HG03103 (cell line): Measurements from ENCODE around the gene HP1BP3.
"Not testable (repeated sequence)": the region's sequence is repeated elsewhere in the genome, so short reads cannot be mapped to it uniquely, and the experiment has no call there.

Experiments
- ATAC-seq: cut with Tn5 transposase; IDR thresholded peaks from one replicate; pipeline ENCODE4 v1.9.1; 2021; ENCODE audit warnings: low read depth; ENCODE audit not compliant: unreplicated experiment

HP1BP3 gene

DNA sequence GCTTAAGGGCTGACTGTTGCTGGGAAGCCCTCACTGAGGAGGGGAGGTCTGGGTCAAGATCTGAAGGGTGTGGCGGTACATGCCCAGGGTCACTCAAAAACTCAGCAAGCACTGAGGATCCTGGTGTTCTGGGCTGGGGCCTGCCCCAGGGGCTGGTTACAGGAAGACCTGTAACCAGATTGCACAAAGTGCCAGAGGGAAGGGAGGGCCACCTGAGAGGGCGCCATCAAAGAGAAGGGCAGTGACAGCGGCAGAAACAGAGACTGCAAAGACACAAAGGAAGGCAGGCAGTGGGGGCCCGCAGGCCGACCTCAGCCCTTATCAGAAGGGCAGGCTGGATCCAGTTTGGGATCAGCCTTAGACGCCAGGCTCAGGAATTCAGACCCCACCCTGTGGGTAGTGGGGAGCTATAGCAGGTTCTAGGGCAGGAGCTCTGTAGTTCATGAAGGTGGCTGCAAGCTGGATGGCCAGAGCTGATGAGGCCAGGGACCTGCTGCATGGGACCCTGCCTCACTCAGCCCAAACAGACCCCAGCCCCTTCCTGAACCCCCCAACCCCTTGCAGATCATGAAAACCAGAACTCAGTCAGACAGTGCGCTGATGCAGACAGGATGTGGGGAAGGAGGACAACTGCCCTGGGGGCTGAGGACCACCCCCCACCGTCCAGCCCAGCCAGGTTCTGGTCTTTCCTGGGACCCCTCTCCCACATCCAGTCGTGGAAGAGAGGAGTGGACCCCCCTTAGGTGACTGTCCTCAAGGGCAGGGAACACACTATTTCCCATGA, 58.5 kb downstream of the HP1BP3 start:
- ATAC-seq: no peak

DNA sequence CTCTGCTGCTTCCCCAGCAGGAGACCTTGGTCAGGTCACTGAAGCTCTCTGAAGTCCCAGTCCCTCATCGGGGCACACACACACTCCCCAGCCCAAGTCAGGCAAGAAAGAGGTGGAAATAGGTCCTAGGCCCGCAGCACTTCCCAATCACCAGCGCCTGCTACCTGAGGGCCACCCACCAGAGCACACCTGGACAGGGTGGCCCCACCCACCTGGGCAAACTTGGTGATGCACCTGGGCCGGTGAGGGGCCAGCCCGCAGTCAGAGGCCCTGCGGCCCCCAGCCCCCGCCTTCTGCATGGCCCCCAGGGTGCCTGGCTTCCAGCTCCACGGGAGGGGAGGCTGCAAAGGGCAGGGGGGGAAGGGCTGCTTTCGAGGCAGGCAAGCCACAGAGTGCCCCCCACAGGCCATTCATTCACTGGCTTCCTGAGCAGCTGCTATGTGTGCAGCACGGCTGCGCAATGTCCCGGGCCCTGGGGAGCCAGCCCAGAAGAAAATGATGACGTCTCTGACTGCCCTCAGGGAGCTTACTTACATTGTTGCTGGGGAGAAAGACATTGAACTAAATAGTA, 59.3 kb downstream of the HP1BP3 start:
- ATAC-seq: no peak

DNA sequence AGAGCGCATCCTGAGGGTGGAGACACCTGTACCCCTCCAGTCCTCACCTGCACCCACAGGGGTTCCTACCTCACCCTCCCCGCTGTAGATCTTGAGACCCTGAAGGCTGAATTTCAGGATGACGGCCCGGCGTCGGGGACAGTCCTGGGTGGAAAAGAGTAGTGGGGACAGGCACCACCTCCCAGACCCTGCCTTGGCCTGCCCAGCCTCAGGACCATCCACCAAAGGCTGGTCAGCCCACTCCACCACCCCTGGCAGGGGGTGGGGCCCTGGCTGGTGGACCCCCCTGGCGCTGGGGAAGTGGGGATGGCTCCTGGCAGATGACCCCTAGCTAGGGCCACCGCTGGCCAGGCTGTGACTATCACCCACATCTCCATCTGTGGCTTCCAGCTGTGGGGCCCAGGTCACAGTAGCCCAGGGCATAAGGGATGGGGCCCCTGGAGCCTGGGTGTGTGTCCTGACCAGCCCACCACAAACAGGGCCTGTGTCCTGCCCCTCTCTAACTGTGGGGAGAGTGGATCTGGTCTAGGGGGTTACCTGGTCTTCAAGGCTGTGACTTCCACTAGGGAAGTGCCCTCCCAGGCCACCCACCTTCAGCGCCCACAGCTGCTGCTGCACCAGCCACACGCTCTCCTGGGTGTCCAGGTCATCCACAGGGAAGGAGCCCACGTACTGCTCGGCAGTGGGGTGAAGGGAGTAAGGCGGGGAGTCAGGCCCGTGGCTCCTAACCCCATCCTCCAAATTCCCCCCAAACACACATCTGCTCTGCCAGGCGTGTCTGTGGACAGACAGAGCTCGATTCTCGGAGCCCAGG, 60.0 kb downstream of the HP1BP3 start:
- no peak for ATAC-seq

DNA sequence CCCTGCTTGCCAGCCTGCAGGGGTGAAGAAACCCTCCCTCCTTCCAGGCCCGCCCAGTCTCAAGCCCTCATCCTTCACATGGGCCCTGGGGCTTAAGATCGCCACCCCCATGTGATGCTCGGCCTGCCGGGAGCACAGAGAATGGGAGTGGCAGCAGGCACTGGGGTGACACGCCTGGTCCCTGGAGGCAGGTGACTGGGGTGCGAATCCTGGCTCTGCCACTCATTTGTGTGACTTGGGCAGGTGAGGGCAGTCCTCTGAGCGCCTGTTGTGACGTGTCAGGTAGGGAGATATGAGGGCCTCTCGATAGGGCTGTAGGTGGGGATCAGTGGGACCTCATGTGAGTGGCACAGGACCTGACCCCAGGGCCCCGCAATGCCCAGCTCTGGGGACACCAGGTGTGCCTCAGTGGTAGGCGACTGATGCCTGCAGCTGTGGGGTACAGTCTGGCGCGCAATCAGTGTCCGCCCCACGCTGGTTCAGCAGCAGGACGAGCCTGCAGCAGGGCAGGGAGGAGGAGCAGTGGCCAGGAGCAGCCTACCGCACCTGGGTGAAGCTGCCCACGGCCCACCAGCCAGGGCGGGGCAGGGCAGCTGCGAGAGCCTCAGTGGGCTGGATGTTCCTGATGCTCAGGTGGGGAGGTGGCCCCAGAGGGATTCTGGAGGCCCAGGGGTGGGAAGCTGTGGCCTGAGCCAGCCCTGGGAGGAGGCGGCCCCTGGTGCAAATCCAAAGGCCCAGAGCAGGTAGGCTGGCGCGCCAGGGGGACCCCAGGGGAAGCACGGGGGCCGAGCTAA, 60.8 kb downstream of the HP1BP3 start:
- ATAC-seq: no peak

DNA sequence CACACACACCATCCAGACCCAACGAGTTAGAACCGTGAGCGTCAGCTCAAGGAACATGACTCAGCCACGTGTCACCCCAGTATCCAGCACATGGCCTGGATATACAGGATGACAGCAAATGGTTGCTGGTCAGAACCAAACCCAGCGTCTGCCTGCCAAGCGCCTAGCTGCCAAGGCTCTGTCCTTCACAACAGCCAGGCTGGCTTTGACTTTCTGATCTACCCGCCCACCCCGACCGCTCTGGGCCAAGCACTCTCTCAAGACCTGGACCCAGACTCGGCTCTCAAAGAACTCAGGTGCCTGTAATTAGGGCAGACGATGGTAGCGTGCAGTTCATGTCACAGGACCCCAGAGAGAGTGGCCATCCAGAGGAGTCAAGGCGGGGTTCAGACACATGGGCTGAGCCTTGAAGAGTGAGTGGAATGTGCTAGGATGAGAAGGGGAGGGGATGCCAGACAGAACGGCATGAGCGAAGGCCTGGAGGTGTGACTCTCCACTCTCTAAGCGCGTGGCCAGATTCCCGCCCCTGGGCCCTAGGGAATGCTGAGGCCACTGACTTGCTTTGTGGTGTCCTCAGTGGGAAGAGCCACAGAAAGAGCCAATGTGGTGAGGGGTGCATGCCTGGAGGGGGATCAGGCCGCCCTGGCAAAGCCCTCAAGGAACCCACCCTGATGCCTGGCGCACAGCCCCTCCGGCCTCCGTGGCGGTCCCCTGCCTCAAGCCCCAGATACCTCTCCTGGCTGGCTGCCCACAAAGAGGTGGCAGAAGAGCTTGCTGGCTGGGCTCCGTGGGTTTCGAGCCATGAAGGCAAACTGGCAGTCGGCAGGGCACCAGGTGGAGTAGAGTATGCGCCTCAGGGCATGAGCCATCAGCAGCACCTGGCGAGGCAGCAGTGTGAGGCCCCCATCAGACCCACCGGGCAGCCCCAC, 61.7 kb downstream of the HP1BP3 start:
- no peak for ATAC-seq

DNA sequence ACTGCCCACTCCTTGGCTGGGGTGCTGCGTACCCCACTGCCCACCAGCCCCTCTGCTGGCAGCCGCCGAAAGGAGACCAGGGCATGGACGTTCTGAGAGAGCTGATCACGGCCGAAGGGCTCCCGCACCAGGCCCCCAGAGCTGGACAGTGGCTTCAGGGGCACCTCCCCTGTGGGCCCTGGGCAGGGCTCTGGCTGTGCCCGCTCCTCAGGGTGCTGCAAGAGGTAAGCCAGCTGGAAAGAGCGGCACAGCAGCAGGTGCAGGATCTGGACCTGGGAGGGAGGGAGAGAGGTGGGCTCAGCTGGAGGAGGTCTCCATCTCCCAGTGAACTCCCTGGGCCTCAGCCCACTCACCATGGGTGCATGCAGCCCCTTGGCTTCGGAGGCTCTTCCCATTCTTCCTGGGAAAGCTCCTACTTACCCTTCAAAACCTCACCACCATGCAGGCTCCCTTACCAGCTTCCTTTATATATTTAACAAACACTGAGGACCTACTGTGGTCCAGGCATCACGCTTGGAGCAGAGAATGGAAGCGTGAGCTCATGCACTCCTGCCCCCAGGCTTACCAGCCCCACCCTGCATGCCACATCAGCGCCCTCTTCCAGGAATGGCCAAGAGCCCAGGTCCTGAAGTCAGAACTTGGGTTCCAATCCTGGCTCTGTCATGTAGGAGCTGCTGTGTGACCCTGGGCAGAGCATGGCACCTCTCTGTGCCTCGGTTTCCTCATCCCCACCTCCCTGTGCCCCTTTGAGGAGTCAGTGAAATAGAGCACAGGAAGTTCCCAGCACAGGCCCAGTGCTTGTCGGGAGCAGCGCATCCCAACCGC, 62.5 kb downstream of the HP1BP3 start:
- no peak for ATAC-seq

DNA sequence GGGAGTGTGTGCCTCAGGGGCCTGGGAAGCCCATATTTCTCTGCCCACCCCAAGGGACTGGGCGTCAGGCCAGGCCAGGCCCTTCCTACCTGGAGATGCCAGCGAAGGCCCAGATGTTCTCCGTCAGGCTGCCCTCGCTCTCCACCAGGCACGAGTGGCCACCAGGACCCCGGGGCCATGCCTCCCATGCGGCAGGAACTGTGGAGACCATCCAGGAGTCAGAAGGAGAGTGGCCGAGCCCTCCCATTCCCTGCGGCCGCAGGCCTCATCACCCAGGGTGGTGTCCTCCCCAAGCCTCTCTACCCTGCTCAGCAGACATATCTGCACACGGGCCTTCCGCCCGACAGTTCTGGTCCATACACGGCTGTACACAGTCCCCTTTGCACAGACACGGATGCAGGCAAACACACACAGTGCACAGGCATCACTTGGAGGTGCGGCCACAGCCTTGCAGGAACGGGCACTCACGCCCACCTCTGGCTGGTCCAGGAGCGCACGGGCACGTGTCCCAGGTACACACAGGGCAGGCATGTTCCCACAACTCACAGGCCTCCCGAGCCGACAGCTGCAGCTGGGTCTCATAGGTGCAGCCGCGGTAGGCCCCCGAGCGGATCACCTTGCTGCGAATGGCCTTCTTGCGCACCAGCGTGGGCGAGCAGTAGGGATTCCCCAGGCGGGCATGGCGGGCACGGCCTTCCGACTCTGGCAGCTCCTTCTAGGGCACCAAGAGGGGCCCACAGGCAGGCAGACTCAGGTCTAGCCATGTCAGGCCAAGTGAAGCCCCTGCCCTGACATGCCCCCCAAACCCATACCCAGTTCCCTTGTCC, 63.4 kb downstream of the HP1BP3 start:
- no peak for ATAC-seq

DNA sequence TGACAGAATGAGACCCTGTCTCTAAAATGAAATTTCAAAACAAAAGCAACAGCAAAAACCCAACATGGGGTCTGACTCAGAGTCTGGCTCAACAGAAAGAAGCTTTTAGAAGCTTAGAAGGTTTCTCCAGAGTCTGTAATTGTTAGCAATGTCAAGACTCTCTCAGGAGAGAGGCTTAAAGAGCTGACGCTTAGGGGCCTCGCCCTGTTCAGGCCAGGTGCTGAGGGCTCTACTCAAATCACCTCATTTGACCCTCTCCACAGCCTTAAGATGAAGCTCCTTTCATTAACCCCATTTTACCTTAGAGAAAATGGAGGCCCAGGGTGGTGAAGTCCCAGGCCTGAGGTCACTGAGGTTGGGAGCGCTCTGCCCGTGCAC, 64.0 kb downstream of the HP1BP3 start:
- ATAC-seq: no peak

DNA sequence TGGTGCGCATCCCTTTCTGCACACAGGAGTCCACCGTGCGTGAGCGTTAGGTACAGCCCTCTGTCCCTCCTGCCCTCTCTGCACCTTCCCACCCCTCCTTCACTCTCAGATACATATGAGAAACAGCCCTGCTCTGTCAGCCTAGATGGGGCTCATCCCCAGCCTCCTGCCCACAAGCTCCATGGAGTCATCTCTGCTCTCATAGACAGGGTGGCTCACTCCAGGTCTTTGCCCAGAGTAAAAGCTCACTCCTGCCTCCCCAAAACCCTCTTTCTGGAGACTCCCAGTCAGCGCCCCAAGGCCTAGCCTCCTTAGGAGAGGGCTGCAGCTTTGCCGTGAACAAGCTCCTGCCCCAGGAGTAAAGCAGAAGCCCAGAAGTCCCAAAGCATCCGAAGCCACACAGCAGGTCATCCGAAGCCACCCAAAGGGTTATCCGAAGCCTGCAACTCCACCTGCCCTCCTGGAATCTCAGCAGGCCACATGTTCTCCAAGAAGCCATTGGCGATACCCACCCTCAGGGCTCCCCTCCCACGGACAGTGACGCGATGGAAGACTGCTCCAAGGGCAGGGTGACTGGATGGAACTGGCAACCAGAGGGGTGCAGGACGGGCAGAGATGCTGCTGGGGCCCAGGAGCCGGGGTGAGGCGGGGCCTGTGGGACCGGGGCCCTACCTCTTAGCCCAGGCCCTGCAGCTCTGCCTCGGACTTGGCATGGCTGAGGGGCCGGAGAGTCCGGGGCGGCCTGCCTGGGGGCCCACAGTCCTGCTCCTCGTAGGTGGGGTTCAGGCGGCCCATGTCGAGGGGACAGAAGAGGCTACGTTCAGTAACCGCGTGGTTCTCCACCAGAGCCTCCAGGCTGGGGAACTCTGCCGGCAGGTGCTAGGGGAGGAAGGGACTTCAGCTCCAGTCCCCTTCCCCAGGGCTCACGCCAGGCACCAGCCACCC, 65.7 kb downstream of the HP1BP3 start:
- no peak for ATAC-seq

DNA sequence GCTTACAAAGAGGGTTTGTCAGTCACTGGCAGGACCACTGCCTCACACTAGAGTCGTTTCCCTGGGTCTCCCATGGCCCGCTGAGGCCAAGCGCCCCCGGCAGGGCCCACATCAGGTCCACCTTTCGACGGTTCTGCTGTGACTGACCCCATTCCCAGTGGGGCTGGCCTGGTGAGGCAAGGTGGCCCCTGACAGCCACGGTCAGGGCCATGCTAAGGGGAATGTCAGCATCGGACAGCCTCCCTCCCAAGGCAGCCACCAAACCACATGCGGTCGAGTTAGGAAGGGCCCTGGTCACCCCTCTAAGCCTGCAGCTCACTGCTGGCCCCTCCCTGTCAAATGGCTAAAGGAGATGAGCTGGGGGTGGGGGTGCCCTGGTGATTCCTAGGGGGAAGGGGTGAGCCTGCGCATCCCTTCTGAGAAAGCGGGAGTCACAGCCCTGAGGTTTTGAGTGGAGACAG, 66.4 kb downstream of the HP1BP3 start:
- ATAC-seq: no peak

DNA sequence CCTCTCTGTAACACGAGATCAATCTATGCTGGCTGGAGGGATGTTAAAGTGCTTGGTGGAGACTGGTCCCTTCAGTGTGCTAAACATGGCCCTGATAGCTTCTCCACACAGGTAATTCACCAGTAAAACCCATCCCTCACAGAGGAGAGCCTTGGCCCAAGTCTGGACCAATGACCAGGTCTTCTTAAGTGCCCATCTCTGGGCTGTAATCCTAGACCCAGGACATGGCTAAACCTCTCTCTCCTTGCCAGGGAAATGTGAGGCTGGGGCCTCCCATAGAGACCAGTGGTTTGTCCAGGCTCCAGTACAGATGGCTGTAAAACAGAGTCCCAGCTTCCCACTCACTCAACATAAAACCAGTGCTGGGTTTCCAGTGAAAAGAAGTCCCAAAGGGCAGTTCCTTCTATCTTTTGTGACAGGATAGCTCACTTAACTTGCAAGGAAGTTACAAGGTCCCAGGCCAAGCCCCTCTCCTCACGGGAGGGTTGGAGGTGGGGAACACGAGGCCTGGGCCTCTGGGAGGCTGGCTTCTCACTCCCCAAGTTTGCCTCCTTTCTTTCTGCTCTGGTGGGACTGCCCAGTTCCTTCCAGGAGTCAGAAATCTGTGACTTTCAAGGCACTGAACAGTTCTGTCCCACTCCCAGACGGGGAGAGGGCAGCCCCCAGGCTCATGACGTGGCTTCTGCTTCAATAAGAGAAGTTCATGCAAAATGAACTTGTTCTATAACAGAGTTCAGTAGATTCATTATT, 67.1 kb downstream of the HP1BP3 start:
- no peak for ATAC-seq

DNA sequence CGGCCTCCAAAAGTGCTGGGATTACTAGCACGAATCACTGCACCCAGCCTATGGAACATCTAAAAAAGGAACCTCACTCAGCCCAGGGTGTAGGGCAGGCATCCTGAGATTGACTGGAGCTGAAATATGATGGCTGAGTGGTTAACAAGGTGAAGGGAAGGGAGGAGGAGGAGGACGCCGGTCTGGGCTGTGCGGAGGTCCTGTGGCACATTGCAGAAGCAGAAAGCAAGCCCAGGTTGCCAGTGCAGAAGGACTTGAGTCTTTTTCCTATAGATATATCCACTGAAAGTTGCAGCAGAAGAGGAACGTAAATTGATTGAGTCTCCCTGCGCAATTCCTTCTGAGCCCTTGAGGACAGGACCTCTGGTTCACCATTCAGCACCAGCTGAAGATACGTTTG, 67.8 kb downstream of the HP1BP3 start:
- no peak for ATAC-seq

DNA sequence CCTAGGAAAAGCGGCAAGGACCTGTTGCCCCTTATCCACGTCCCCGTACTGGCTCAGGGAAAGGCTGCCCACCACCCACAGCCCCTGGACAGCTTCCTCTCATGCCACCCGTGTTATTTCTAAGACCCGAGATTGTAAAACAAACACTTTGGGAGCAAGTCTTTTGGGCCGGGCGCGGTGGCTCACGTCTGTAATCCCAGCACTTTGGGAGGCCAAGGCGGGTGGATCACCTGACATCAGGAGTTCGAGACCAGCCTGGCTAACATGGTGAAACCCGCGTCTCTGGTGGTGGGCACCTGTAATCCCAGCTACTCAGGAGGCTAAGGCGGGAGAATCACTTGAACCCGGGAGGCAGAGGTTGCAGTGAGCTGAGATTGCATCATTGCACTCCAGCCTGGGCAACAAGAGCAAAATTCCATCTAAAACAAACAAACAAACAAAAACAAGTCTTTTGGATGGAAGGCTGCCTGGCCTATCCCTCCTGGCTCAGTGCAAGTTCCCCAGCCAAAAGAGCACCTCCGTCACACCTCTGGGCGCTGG, 68.7 kb downstream of the HP1BP3 start:
- ATAC-seq: not testable (repeated sequence)

DNA sequence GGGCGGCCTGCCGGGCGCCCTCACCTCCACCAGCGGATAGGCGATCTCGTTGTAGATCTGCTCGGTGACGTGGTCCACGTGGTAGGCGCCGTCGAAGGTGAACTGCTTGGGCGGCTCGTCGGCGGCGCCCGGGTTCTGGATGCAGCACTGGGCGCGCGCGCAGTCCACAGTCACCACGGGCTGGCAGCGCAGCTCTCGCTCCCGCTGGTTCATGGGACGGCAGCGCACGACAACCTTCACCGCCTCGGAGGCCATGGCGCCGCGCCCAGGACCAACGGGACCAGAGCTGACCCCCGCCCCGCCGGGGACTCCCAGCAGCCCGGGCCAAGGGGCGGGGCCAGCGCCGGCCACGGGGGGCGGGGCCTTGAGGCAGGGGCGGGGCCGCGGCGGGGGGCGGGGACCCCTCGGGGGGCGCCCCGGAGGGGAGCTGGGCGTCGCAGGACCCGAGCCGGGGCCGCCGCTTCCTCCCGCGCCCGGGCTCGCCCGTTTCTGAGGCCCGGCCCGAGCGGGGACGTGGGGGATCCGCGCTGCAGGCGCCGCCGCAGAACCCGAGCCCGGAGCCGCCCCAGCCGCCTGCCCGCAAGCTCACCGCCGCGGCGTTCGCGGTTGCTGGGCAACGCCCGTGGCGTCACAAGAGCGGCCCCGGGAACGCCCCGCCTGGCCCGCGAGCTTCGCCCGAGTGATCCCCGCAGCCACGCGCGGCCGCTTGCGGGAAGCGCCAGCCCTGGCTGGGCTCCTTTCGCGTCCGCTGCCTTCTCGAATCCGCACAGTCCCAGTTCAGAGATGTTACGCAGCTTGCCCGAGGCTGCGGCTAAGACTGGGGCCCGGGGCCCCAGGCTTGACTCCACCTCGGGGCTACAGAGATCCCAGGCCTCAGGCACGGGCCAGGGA, 69.4 kb downstream of the HP1BP3 start, which contains the start of gene KIF17:
TSS of gene KIF17 (minus strand) at position 556 of the 891 bp plus-strand sequence. CDS start at position 255, 301 bp downstream.
- ATAC-seq: no peak

DNA sequence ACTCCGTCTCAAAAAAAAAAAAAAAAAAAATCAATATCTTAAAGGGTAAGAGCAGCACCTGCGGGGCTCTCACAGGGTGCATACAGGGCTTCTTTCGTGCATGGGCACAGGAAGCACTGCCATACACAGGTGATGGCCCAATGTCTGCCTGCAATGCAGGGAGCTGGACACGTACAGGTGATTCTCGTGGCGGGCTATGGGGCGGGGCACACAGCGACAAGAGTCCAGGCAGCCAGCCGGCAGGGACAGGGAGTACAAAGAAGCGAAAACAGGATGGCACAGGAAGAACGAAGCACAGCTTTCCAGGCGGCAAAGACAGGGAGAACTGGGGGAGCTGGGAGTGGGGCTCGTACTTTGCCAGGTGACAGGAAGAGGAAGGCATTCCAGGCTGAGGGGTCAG, 70.9 kb downstream of the HP1BP3 start:
- ATAC-seq: no peak
